ENCODE measurements around the gene SLC46A3. TPM values are rescaled to one million over a fixed set of nuclear protein-coding genes. Genes with fewer than 3 reads are reported as not detected.
"Not testable (repeated sequence)": the region's sequence is repeated elsewhere in the genome, so short reads cannot be mapped to it uniquely, and the experiment has no call there.

The SLC46A3 gene
- total RNA-seq, 1 donor from 2014 or later, result 59.3 TPM

DNA sequence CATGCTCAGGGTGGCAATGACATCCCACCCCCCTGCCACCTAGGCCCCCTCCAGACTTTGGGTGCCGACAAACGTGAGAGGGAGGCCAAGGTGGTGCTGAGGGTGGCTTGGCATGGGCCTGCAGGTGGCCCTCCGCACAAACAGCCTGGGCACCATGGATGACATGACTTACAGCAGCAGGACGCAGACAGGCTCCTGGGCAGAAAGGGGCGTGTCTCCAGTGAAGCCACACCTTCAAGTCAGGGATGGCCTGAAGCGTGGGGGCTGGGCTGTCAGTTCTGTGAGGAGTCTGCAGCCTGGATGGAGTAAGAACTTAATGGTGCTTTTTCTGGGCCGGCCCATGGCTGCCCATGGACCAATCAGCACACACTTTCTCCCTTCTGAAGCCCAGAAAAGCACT lies 34.5 kb downstream of the SLC46A3 start:
- DNase-seq (ENCODE audit: low spot score), result peak; percentile 21

DNA sequence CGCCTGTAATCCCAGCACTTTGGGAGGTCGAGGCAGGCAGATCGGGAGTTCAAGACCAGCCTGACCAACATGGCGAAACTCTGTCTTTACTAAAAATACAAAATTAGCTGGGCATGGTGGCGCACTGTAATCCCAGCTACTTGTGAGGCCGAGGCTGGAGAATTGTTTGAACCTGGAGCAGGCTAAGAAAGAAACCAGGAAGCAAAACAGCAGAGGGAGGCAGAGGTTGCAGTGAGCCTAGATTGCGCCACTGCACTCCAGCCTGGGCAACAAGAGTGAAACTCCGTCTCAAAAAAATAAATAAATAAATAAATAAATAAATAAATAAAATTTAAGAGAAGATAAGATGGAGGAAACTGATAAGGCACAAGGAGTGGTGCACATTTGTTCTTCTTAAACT lies 35.6 kb downstream of the SLC46A3 start:
- DNase-seq (ENCODE audit: low spot score), result not testable (repeated sequence)

DNA sequence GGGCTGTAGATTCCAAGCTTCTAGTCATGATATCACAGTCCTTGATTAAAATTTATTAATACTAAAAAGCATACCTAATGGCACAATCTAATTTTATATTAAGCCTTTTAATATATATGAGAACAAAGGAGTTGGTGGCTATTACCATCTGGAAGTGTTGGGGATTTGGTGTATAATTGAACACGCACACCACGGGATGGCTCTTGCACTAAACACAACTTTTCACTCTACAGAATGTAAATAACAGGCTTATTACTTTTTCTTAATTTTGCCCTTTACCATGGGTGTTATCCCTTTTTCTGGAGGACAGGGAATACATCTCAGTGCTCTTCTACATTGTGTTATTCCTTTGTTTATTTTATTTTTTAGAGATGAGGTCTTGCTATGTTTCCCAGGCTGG lies 38.2 kb downstream of the SLC46A3 start:
- no peak for DNase-seq (ENCODE audit: low spot score)

DNA sequence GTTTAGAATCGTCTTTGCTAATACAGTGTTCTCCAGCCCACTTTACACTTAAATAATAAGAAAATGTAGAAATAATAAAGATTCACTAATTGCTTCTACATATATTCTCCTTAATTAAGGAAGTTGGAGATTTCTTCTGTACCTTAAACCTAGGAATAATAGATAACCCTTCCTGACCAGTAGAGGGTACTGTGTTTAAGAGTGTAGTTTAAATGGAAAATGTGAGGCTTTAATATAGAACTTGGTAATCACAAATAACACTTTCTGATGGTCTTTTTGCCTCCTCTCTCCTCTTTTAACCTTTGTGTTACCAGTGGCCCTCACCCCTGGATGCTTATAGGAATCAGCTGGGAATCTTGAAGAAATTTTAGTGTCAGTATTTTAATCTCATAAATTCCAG lies 39.1 kb downstream of the SLC46A3 start:
- no peak for DNase-seq (ENCODE audit: low spot score)

DNA sequence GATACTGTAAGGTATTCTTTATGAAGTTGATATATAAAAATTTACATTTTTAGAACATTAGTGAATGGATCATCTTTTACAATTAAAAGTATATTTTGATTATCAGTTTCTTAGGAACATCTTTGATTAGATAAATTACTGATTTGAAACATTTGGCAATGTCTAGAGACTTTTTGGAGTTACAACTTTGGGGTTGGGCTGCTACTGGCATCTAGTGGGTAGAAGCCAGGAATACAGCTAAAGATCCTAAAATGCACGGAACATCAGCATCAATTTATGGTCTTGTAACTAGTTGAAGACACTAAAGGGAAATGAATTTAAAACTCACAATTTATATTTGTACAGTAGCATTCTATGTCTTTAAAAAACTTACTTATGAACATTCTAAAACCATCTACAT lies 40.0 kb downstream of the SLC46A3 start:
- DNase-seq (ENCODE audit: low spot score), result no peak

DNA sequence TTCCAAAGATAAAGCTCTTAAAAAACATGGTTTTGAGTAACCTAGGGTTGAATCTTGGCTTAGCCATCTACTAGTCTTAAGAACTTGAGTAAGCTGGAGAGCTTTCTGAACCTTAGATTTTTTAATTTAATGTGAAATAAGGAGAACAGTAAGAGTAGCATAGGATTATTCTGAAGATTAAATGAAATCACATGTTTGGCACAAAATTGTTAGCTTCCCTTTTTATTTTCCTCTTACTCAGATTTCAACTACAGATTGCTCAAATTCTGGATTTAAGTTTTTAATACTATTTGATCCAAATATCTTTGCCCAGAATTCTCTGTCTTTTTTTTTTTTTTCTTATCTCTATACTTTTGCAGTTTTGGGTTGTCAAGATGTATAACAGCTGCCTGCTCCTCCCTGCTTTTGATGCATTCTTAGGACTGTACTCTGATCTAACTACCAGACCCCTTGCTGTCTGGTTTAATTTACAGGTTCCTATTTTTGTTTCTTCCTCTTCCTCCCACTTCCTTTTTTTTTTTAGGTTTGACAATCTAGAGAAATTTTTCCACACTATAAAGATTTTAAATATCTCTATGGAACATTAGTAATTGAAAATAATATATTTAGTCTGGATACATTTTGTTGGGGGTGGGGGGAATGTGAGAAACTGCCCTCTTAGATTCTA lies 47.5 kb downstream of the SLC46A3 start:
- DNase-seq (ENCODE audit: low spot score), result no peak

DNA sequence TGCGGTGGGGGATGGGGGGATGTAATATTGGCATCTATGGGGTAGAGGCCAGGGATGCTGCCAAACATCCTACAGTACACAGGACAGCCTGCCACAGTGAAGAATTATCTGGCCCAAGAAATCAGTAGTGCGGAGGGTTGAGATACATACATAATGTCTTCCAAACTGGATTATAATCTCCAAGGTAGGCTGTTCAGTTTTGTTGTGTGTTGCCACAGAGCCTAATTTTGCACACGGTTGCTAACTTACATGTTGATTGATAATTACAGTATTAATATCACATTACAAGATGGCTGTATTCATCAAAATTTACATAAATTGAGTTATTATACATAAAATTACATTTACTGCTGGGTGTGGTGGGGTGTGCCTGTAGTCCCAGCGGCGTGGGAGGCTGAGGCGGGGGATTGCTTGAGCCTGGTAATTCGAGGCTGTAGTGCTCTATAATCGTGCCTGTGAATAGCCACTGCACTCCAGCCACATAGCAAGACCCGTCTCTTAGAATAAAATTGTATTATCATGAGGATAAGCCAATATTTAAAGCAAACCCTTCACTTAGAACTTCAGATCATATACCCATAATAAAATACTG lies 51.8 kb downstream of the SLC46A3 start:
- DNase-seq (ENCODE audit: low spot score), result no peak

DNA sequence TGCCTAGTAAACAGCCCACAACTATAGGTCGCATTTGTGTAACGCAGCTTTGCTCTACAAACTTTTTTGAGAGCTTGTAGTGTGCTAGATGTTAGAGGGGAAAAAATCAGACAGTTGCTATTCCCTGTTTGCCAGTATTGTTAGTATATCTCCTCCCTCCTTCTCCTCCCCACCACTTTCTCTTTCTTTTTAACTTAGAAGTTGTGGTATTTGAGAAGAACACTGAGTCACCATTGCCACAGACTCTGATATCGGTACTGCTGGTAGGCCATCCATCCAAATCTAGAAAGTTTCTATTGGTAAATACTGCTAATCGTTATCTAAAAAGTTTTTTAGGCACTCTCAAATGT lies 59.2 kb downstream of the SLC46A3 start:
- no peak for DNase-seq (ENCODE audit: low spot score)

DNA sequence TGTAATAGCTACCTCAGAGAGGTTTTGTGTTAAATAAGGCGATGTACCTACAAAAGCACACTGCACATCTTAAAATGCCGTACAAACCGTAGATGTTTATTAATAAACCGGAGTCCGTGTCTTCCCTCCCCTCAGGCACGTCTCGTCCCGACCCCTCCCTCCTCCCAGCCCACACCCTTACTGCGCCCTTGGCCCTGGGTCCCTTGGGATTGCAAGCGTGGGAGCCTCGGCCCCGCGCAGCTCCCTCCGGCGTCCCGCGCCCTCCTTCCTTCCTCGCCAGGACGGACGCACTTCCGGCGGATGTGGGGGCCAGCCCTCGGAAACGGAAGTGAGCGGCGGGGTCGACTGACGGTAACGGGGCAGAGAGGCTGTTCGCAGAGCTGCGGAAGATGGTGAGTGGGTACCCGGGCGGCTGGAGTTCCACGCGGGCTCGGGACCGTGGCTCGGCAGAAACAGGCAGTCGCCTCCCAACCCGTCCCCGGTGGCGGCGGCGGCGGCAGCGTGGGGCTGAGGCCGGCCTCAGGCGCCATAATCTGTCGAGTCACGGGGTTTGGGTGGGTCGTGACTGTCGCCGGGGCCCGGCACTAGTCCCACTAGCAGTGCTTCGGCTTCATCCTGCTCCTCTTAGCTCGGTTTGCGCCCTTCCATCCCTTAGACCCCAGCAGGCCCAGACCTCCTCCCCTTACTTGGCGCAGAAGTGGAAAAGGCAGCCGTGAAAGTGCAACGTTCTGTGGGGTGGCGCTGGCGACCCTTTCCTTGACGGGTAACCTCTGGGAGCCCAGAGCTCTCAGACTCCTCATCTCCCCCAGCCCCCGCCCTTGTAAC lies 59.8 kb downstream of the SLC46A3 start, which contains the start of gene POMP:
Gene POMP, plus strand, starts transcription at position 335 of the 825 bp plus-strand sequence. Its CDS starts 55 bp downstream, at position 390.
- peak; percentile 91 for DNase-seq (ENCODE audit: low spot score)

DNA sequence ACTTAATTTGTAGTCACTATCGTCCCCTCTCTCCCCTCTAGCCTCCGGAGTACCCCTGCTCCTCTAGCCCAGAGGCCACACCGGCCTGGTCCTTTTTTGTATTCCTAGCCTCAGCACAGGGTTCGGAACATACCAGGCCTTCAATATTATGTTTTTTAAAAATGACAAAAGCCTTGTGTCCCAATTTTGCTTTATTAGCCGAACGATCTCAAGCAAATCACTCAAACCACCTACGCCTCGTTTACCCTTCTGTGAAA lies 60.3 kb downstream of the SLC46A3 start:
- DNase-seq (ENCODE audit: low spot score), result no peak

DNA sequence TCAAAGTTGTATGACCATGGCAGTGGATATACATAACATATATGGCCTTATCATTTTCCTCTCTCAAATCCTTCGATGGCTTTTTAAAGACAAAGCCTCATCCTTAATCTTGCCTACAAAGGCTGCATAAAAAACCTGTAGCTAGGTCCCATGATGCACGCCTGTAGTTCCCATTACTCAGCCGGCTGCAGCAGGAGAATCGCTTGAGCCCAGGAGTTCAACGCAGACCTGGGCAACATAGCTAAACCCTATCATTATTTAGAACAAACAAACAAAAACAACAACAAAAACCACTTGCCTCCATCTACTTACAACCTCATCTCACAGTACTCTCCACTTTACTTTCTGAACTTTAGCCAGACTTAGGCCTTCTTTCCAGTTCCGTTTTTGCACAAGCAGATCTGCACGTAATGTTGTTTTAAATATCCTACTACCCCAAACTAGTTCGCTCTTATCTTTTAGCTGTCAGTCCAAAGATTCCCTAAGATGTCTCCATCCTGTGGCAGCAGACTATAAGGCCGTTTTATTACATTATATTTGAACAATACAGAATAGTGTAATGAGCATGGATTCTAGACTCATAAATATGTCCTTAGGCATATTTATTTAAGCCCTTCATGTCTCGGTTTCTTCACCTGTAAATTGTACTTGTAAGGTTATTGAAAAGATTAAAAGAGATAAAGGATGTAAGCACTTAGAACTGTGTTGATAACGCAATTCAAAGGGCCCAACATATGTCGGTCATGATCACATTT lies 60.8 kb downstream of the SLC46A3 start:
- DNase-seq (ENCODE audit: low spot score), result no peak

DNA sequence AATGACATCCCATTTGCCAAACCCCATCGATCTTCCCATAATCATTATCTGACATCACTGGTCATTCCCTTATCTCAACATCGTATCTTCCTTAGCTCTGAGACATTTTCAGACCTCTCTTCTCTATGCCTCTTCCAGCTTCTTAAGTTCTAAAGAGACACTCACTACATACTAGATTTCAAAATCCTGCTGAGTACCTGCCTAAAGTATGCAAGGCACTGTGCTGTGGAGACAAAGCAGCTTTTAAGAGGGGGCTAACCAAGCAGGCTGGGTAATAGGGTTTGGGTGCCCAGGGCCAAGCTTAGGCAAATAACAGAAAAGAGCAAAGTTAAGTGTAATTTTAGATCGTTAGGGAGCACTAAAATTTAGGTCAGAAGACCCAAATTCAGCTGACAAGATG lies 63.2 kb downstream of the SLC46A3 start:
- no peak for DNase-seq (ENCODE audit: low spot score)

DNA sequence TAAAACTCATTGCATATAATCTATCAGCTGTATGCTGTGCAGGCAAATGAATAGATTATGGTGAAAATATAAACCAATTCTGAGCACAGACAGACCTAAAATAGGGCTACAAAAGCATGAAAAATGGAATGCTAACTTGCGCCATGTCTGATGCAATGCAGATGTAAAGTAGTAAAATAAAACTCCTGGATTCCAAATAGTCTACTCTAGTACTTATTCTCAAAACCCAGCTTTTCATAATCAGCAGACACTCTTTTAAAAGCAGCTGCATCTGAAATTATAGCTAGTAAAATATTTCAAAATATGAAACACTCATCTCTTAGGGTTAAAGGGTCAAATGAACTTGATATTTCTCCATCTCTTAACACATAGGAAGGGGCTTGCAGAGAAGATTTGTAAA lies 64.5 kb downstream of the SLC46A3 start:
- DNase-seq (ENCODE audit: low spot score), result no peak

DNA sequence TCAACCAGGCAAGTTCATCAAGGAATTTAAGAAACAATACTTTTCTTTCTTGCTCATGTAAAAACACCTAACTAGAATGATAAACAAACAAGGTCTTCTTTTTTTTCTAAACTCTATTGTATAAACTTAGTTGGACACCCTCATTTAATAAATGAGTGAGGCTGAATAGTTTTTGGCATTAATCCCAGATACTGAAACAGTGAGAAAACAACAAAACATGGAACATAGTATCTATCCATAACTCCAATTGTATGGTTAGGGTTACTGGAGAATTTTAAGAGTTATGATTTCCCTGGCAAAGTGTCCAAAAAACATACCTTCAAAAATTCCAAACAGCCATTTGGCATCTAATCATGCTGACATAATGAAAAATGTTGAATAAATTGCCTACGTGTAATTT lies 65.7 kb downstream of the SLC46A3 start:
- no peak for DNase-seq (ENCODE audit: low spot score)

DNA sequence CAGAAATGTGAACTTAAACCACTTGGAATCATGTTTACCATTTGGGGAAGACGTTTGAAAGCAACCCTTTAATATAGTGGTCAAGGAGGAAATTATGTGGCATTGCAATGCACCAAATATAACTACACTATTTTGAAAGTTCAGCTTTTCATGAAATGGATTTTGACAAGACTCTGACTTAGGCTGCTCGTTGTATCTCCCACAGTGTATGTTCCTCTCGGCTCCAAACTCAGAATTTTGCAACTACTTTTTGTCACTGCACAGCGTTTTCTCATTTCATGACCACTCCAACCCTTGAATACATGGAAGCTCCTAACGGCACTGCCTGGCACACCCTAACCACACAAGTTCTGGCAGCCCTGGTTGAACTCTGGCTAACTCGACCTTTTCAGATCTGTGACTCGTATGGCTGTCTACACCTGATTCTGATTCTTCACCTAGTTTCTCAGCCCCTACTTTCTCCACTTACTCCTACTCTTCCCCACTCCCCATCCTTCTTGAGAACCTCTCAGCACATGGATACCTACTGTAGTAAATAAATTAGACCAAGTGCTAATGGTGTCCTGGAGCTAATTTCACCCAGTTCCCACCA lies 66.9 kb downstream of the SLC46A3 start:
- DNase-seq (ENCODE audit: low spot score), result no peak

DNA sequence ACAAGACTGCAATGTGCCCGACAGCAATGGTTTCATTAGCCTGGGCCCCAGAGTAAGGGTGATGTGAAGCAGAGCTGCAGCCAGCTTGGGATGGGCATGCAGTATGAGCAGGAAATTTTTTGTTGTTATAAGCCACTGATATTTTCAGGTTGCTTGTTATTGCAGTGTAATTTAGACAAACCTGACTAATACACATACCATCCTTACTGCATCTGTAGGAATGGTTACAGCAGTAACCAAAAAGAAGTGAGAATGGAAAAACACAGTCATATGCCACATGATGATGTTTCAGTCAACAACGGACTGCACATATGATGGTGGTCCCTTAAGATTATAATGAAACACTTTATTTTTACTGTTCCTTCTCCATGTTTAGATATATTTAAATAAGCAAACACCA lies 68.5 kb downstream of the SLC46A3 start:
- no peak for DNase-seq (ENCODE audit: low spot score)

Other genes starting within 250 kb of the SLC46A3 start
- gene FLT1, start 223.8 kb downstream of the SLC46A3 start, total RNA-seq, result 23.6 TPM
- gene POMP, start 59.8 kb downstream of the SLC46A3 start, total RNA-seq, result 52.3 TPM
- gene MTUS2, start 101.4 kb upstream of the SLC46A3 start, total RNA-seq, result 1.5 TPM